ENCODE measurements around the gene CTCF. TPM values are rescaled to one million over a fixed set of nuclear protein-coding genes. Genes with fewer than 3 reads are reported as not detected.

Gene CTCF
- total and polyA plus RNA-seq, 2 experiments from 2014 or later: 64.5 to 72.3 TPM

- H3K4me3 Mint-ChIP-seq: peak overlapping the region; percentile 83
- Histone ChIP-seq H2AFZ (peak overlapping the region; percentile 86; the same call in 1 of the 2 replicates), H3K27me3 (ENCODE audit: insufficient read depth) (no peaks in the 10 kb centered on the region), H3K4me1 (ENCODE audit: insufficient read depth) (peaks cover 16% of the 10 kb centered on the region), H3K4me3 (peak overlapping the region; percentile 79), H4K20me1 (replicated peaks; ENCODE audit: insufficient read depth) (peaks cover 15% of the 10 kb centered on the region), H3K9me2 (ENCODE audit: insufficient read depth) (no peaks in the 10 kb centered on the region), H3K36me3 (ENCODE audit: insufficient read depth) (no peaks in the 10 kb centered on the region; the same call in 1 of the 2 replicates), H3K79me2 (replicated peaks; ENCODE audit: insufficient read depth) (peaks cover 77% of the 10 kb centered on the region), H3F3A (replicated peaks; ENCODE audit: low read depth) (peaks cover 12% of the 10 kb centered on the region; the same call in 1 of the 2 replicates), H3K4me2 (peak overlapping the region; percentile 88), H3K27ac (ENCODE audit: low read depth) (peak overlapping the region; percentile 79)
- peak; percentile 19 for DNase-seq (ENCODE audit: low spot score)
- H3K27me3 Mint-ChIP-seq (ENCODE audit: insufficient read depth, low read depth, poor library complexity): peaks cover 2% of the 10 kb centered on the region
- H3K9me3 Mint-ChIP-seq: no peaks in the 10 kb centered on the region
- peaks cover 4% of the 10 kb centered on the region; the same call in 2 of the 3 replicates for H3K36me3 Mint-ChIP-seq (ENCODE audit: low read depth)
- TF ChIP-seq CTCF (conservative IDR thresholded peaks at IDR 0.05; ENCODE audit: low read depth in 2 of 2) (no peak), CREB1 (CRISPR knock-in tag; IDR thresholded peaks at IDR 0.05; ENCODE audit: low read depth) (no peak), EZH2phosphoT487 (IDR thresholded peaks at IDR 0.05; ENCODE audit: unreplicated experiment) (no peak), POLR2AphosphoS5 (IDR thresholded peaks at IDR 0.05; ENCODE audit: low read depth) (no peak), ZNF331 (CRISPR knock-in tag; IDR thresholded peaks at IDR 0.05; ENCODE audit: low read depth) (no peak), JUNB (IDR thresholded peaks at IDR 0.05; ENCODE audit: unreplicated experiment) (no peak), NANOG (IDR thresholded peaks at IDR 0.05; ENCODE audit: borderline replicate concordance) (no peak), ZNF114 (CRISPR knock-in tag; IDR thresholded peaks at IDR 0.05) (no peak), EZH2 (IDR thresholded peaks at IDR 0.05; ENCODE audit: low read depth, unreplicated experiment) (no peak)
- TF ChIP-seq, protein P1, sequence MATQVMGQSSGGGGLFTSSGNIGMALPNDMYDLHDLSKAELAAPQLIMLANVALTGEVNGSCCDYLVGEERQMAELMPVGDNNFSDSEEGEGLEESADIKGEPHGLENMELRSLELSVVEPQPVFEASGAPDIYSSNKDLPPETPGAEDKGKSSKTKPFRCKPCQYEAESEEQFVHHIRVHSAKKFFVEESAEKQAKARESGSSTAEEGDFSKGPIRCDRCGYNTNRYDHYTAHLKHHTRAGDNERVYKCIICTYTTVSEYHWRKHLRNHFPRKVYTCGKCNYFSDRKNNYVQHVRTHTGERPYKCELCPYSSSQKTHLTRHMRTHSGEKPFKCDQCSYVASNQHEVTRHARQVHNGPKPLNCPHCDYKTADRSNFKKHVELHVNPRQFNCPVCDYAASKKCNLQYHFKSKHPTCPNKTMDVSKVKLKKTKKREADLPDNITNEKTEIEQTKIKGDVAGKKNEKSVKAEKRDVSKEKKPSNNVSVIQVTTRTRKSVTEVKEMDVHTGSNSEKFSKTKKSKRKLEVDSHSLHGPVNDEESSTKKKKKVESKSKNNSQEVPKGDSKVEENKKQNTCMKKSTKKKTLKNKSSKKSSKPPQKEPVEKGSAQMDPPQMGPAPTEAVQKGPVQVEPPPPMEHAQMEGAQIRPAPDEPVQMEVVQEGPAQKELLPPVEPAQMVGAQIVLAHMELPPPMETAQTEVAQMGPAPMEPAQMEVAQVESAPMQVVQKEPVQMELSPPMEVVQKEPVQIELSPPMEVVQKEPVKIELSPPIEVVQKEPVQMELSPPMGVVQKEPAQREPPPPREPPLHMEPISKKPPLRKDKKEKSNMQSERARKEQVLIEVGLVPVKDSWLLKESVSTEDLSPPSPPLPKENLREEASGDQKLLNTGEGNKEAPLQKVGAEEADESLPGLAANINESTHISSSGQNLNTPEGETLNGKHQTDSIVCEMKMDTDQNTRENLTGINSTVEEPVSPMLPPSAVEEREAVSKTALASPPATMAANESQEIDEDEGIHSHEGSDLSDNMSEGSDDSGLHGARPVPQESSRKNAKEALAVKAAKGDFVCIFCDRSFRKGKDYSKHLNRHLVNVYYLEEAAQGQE (IDR thresholded peaks at IDR 0.05; ENCODE audit: unreplicated experiment): no peak
- TF ChIP-seq, protein P2, sequence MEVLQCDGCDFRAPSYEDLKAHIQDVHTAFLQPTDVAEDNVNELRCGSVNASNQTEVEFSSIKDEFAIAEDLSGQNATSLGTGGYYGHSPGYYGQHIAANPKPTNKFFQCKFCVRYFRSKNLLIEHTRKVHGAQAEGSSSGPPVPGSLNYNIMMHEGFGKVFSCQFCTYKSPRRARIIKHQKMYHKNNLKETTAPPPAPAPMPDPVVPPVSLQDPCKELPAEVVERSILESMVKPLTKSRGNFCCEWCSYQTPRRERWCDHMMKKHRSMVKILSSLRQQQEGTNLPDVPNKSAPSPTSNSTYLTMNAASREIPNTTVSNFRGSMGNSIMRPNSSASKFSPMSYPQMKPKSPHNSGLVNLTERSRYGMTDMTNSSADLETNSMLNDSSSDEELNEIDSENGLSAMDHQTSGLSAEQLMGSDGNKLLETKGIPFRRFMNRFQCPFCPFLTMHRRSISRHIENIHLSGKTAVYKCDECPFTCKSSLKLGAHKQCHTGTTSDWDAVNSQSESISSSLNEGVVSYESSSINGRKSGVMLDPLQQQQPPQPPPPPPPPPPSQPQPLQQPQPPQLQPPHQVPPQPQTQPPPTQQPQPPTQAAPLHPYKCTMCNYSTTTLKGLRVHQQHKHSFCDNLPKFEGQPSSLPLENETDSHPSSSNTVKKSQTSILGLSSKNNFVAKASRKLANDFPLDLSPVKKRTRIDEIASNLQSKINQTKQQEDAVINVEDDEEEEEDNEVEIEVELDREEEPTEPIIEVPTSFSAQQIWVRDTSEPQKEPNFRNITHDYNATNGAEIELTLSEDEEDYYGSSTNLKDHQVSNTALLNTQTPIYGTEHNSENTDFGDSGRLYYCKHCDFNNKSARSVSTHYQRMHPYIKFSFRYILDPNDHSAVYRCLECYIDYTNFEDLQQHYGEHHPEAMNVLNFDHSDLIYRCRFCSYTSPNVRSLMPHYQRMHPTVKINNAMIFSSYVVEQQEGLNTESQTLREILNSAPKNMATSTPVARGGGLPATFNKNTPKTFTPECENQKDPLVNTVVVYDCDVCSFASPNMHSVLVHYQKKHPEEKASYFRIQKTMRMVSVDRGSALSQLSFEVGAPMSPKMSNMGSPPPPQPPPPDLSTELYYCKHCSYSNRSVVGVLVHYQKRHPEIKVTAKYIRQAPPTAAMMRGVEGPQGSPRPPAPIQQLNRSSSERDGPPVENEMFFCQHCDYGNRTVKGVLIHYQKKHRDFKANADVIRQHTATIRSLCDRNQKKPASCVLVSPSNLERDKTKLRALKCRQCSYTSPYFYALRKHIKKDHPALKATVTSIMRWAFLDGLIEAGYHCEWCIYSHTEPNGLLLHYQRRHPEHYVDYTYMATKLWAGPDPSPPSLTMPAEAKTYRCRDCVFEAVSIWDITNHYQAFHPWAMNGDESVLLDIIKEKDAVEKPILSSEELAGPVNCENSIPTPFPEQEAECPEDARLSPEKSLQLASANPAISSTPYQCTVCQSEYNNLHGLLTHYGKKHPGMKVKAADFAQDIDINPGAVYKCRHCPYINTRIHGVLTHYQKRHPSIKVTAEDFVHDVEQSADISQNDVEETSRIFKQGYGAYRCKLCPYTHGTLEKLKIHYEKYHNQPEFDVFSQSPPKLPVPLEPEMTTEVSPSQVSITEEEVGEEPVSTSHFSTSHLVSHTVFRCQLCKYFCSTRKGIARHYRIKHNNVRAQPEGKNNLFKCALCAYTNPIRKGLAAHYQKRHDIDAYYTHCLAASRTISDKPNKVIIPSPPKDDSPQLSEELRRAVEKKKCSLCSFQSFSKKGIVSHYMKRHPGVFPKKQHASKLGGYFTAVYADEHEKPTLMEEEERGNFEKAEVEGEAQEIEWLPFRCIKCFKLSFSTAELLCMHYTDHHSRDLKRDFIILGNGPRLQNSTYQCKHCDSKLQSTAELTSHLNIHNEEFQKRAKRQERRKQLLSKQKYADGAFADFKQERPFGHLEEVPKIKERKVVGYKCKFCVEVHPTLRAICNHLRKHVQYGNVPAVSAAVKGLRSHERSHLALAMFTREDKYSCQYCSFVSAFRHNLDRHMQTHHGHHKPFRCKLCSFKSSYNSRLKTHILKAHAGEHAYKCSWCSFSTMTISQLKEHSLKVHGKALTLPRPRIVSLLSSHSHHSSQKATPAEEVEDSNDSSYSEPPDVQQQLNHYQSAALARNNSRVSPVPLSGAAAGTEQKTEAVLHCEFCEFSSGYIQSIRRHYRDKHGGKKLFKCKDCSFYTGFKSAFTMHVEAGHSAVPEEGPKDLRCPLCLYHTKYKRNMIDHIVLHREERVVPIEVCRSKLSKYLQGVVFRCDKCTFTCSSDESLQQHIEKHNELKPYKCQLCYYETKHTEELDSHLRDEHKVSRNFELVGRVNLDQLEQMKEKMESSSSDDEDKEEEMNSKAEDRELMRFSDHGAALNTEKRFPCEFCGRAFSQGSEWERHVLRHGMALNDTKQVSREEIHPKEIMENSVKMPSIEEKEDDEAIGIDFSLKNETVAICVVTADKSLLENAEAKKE (CRISPR knock-in tag; IDR thresholded peaks at IDR 0.05): no peak
- TF ChIP-seq, protein P3, sequence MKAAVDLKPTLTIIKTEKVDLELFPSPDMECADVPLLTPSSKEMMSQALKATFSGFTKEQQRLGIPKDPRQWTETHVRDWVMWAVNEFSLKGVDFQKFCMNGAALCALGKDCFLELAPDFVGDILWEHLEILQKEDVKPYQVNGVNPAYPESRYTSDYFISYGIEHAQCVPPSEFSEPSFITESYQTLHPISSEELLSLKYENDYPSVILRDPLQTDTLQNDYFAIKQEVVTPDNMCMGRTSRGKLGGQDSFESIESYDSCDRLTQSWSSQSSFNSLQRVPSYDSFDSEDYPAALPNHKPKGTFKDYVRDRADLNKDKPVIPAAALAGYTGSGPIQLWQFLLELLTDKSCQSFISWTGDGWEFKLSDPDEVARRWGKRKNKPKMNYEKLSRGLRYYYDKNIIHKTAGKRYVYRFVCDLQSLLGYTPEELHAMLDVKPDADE (IDR thresholded peaks at IDR 0.05): no peak
- peak; percentile 0; the same call in 1 of the 3 replicates for ATAC-seq
- peaks cover 19% of the 10 kb centered on the region for H3K4me1 Mint-ChIP-seq
- H3K27ac Mint-ChIP-seq: peak overlapping the region; percentile 78; the same call in 1 of the 2 replicates
These were observed 864 bp upstream of the CTCF start for GRCh38 chr16:67561501-67561823.
